HG02623 (cell line): ENCODE data around the gene RAMP3.
A peak's percentile ranks its signal among the peaks of the same experiment; 100 is the strongest.
"Not testable (repeated sequence)": the region's sequence is repeated elsewhere in the genome, so short reads cannot be mapped to it uniquely, and the experiment has no call there.

Experiments used
- ATAC-seq: cut with Tn5 transposase; IDR thresholded peaks from one replicate; pipeline ENCODE4 v1.9.1; 2021; ENCODE audit warnings: moderate library complexity; ENCODE audit not compliant: unreplicated experiment

RAMP3 gene

DNA sequence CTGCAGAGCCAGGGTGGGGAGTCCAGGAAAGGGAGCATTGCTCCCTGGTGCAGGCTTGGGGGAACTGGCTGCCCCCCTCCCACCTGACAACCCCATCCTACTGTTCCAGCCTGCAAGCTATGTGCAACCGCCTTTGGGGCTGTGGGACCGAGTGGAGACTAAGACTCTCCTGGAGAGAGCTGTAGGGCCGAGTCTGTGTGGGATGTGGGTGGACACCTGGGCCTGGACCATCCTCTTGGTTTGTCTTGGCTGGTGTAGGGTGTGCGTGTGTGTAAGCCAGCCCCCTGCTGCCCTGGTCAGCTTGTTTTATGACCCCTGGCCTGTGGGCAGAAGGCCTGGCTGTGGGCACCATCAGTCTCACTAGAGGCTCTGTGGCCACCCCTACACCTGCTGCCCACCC, 1.6 kb upstream of the RAMP3 start:
- ATAC-seq, result no peak

- no peak for ATAC-seq
Measured at GRCh38 chr7:45156516-45157272, 897 bp upstream of the RAMP3 start.

DNA sequence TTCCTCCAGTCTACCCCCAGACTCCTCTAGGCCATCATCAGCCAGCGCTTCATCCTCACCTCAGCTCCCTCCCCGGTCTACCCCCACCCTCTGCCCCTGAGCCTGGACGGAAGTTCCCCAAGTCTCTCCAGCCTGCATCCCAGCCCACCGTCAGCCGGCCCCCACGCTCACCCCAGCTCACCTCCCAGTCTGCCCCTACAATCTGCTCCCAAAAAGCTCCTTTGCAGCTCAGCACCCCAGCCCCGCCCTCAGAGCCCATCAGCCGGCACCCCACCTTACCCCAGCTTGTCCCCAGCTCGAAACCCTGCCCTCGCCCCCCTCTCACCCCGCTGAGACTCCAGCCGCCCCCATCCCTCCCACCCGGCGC, 322 bp upstream of the RAMP3 start:
- no peak for ATAC-seq

GRCh38 chr7:45158471-45158870, 880 bp downstream of the RAMP3 start:
- ATAC-seq, result no peak

DNA sequence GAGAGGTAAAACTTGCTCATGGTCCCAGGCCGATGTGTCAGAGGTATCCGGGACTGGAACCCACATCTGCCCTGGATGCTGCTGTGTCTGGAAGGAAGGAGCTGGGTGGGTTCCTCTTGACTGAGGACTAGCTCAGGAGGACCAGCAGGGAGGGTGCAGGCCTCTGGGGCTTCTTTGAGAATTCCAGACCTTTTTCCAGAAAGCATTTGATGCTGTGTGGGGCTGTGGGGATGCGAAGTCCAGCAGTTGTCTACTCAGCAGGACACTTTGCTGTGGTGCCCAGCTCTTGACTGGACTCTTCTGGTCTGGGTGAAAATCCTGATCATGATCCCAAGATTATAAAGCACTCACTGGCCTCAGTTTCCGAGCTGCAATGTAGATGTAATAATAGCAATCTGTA, 1.7 kb downstream of the RAMP3 start:
- ATAC-seq, result no peak

GRCh38 chr7:45160417-45160881, 2.9 kb downstream of the RAMP3 start:
- peak; percentile 49 for ATAC-seq

DNA sequence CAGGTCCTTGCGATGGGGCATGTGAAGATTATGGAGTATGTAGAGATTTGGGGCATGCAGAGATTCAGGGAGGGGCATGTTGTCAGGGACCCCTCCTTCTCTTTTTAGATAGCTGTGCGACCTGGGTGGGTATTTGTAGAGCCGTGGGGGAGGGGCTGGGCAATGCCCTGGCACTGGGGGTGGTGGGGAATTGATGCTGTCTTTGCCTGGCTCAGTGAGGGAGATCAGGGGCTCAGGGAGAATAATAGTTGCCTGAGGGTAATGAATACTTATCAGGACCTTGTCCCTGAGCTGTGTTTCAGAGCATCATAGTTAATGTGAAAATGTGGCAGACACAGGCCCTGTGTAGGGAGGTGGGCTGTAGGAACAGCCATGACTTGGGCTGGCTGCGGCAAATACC, 3.5 kb downstream of the RAMP3 start:
- no peak for ATAC-seq

DNA sequence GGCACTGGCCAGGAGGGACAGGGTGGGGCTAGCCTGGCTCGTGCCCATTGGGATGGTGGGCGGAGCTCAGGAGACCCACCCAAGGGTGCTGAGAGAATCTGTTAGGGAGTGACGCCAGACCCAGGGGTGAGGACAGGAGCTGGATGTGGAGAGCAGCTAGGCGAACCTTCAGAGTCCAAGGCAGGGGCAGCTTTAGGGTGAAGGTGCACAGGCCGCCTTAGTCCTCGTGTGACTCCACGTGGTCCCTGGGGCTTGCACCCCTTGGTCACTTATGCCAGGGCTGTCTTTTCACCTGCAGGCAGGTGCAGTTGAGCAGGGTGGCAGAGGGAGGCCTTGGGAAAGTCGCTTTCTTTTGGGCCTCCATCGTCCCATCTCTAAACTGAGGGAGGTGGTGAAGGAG, 4.3 kb downstream of the RAMP3 start:
- no peak for ATAC-seq

GRCh38 chr7:45162311-45162845, 4.8 kb downstream of the RAMP3 start:
- no peak for ATAC-seq

GRCh38 chr7:45162943-45163691, 5.5 kb downstream of the RAMP3 start:
- no peak for ATAC-seq

- no peak for ATAC-seq
Measured at GRCh38 chr7:45163692-45164052, 6.1 kb downstream of the RAMP3 start.

GRCh38 chr7:45164271-45164670, 6.7 kb downstream of the RAMP3 start:
- not testable (repeated sequence) for ATAC-seq

DNA sequence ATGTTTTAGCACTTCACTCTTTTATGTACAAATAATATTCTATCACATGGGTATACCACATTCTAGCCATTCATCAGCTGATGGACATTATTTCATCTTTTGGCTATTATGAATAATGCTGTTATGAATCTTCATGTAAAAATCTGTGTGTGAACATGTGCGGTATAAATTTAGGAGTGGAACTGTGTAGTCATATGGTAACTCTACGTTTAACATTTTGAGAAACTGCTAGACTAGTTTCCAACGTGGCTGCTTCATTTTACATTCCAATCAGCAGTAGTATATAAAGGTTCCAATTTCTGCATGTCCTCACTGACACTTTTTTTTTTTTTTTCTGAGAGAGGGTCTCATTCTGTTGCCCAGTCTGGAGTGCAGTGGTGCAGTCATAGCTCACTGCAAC, 8.3 kb downstream of the RAMP3 start:
- ATAC-seq, result no peak

- no peak for ATAC-seq
Measured at GRCh38 chr7:45171946-45172345, 14.4 kb downstream of the RAMP3 start.

DNA sequence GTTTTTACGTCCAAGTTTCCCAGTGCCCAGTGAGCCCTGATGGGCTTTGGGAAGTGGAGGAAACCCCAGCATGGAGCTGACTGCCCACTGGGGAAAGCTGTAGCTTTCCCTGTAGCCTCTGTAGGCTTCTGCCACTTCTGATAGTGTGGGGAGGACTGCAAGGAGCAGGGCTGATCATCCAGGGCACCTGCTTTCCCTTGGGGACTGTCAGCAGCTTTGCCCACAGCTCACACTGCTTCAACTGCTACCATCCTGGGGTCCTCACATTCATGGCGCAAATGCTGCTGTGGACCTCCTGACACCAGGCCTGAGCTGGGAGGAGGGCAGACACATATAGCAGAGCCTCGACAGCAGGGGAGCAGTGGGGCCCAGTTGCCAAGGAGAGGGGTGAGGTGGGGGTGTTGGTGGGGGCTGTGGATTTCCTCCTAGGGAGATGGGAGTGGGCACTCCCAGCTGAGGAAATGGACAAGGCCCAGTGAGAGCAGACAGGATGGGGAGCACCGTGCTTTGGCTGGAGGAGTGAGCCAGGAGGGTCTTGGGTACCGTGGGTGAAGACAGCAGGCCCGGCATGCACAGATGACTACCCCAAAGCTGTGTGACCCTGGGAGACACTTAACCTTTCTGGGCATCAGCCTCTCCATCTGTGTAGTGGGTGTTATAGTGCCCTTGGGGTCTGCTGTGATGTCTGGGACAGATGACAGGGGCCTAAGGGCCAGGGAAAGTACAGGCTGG, 16.2 kb downstream of the RAMP3 start:
- no peak for ATAC-seq

GRCh38 chr7:45174328-45174610, 16.7 kb downstream of the RAMP3 start:
- ATAC-seq, result no peak

DNA sequence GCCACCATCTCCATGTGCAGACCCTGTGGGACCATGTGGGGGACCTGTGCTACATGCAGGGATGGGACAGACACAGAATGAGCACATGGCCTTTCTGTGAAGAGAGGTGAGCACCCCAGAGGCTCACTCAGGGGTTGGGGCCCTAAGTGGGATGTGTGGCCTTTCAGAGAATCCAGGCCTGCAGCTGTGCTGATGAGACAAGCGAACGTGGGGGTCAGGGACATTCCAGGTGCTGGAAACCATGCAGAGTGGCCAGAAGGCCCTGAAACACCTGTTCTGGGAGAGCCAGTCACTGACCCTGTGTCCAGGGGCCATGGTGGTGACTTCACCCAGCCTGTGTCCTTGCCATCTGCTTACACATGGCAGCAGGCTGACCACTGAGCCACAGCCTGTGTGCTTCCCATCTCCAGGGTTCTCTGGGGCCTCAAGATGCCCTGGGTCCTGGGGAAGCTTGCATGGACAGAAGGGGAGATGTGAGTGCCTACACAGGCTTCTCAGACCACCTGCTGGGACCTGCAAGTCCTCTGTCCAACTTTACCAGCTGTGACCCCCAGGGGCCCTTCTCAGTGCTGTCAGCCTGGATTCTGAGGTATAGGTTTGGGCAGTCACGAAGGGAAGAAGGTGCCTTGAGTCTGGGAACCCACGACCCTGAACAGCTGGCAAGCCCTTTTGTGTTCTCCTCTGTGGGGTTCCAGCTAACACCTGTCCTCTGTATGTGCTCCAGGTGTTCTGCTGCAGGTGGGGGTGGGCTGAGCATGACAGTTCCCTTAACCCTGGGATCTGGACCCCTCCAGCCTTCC, 17.6 kb downstream of the RAMP3 start:
- no peak for ATAC-seq

DNA sequence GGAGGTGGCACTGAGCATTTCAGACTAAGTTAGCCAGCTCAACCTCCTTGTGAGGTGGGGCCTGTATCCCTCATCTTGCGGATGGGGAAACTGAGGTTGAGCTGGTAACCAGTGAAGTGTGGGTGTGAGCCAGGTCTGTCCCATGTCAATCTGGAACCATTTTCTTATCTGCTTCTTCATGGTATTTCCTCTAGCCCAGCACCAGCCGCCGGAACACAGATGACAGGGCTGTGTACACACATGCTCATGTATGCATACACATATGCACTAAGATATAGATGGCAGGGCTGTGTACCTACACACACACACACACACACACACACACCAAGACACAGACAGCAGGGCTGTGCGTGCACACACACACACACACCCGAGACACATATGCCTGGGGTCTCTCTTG, 18.5 kb downstream of the RAMP3 start:
- ATAC-seq, result no peak

- no peak for ATAC-seq
Measured at GRCh38 chr7:45176886-45177731, 19.5 kb downstream of the RAMP3 start.

GRCh38 chr7:45177801-45178200, 20.2 kb downstream of the RAMP3 start:
- no peak for ATAC-seq
